ENCODE data around the gene SH3RF1.

SH3RF1 gene

DNA sequence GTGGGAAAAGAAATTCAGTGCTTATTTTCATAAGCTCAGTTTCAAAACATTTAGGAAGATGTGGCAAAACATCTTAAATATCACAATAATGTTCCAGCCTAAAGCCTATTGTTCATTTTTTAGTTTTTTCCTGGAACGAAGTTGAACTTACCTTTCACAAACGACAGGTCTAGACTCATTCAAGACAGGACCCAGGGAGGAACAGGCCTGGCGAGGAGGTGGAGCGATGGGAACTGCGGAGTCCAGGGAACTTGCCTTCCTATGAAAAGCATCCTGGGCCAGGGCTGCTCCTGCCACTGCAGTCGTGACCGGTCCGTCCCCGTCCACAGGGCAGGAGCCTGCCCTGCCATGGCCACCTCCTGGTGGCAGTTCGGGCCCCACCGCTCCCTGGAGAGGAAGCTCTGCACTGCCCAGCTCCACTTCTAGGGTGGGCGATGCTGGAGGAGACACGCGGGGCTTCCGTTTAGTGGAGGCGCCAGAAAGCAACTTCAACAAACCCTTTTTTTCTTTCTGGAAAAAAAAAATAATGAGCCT lies 164.0 kb downstream of the SH3RF1 start:
- DNase-seq (ENCODE audit: insufficient read length, low spot score) (no peak), FAIRE-seq (no peak)
- TF ChIP-seq POLR2AphosphoS5 (IDR thresholded peaks at IDR 0.05; ENCODE audit: low read depth, low read length) (no peak), PAX5 (IDR thresholded peaks at IDR 0.05; ENCODE audit: insufficient read depth, low read length, severe bottlenecking) (no peak), POLR2A (IDR thresholded peaks at IDR 0.05; ENCODE audit: low read depth, low read length) (no peak), POU2F2 (IDR thresholded peaks at IDR 0.05; ENCODE audit: low read depth, low read length) (no peak), TAF1 (IDR thresholded peaks at IDR 0.05; ENCODE audit: low read depth, low read length) (no peak)

DNA sequence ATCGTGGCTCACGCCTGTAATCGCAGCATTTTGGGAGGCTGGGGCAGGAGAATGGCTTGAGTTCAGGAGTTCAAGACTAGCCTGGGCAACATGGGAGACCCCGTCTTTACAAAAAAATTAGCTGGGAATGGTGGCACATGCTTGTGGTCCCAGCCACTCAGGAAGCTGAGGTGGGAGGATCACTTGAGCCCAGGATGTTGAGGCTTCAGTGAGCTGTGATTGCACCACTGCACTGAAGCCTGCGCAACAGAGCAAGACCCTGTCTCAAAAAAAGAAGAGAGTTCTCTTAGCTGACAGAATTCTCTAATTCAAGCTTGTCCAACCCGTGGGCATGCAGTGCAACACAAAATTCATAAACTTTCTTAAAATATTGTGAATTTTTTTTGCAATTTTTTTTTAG lies 165.1 kb downstream of the SH3RF1 start:
- FAIRE-seq: no peak
- no peak for DNase-seq (ENCODE audit: insufficient read length, low spot score)
- TF ChIP-seq PAX5 (IDR thresholded peaks at IDR 0.05; ENCODE audit: insufficient read depth, low read length, severe bottlenecking): no peak
- TF ChIP-seq POLR2AphosphoS5 (IDR thresholded peaks at IDR 0.05; ENCODE audit: low read depth, low read length): no peak
- no peak for TF ChIP-seq POLR2A (IDR thresholded peaks at IDR 0.05; ENCODE audit: low read depth, low read length)
- no peak for TF ChIP-seq SPI1 (IDR thresholded peaks at IDR 0.05; ENCODE audit: low read depth, low read length)
- no peak for TF ChIP-seq POU2F2 (IDR thresholded peaks at IDR 0.05; ENCODE audit: low read depth, low read length)
- TF ChIP-seq TAF1 (IDR thresholded peaks at IDR 0.05; ENCODE audit: low read depth, low read length): no peak

DNA sequence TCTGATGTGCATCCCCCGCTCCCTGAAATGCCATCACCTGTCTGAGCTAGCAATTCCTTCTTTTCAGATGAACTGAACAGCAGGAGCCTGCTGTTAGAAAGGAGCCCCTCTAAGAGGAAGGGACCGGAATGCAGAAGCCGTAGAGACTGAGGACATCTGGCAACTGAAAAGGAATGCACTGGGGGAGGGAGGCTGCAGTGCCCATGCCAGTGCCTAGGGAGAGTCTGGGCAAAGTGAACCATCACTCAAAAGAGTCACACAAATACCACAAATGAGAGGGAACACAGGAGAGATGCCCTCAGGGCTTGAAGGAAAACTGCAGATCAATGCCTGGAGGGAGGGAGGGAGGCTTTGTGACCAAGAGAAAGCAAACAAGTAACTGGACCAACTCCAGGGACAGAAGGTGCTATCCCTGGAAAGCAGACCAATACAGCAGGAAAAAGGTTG lies 166.8 kb downstream of the SH3RF1 start:
- no peak for TF ChIP-seq SPI1 (IDR thresholded peaks at IDR 0.05; ENCODE audit: low read depth, low read length)
- no peak for TF ChIP-seq PAX5 (IDR thresholded peaks at IDR 0.05; ENCODE audit: insufficient read depth, low read length, severe bottlenecking)
- TF ChIP-seq POLR2AphosphoS5 (IDR thresholded peaks at IDR 0.05; ENCODE audit: low read depth, low read length): no peak
- TF ChIP-seq TAF1 (IDR thresholded peaks at IDR 0.05; ENCODE audit: low read depth, low read length): no peak
- TF ChIP-seq POU2F2 (IDR thresholded peaks at IDR 0.05; ENCODE audit: low read depth, low read length): no peak
- TF ChIP-seq POLR2A (IDR thresholded peaks at IDR 0.05; ENCODE audit: low read depth, low read length): no peak
- no peak for DNase-seq (ENCODE audit: insufficient read length, low spot score)
- no peak for FAIRE-seq

DNA sequence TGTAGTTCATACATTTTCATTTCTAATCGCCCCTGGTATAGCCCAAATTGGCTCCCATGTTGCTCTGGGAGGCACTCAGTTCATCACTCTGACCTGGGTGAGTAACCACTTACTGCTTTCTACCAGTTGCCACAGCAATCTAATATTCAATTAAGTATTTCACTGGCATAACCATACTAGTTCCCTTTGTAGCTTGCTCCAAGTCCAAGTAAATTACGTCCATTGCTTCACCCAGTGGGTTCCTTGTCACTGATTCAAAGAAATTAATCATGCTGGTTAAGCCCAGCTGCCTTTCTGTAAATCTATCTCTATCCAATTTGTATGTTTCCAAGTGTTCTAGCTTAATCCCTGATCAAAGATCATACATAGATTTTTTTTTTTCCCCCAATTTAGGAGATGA lies 168.7 kb downstream of the SH3RF1 start:
- DNase-seq (ENCODE audit: insufficient read length, low spot score) (no peak), FAIRE-seq (no peak)

DNA sequence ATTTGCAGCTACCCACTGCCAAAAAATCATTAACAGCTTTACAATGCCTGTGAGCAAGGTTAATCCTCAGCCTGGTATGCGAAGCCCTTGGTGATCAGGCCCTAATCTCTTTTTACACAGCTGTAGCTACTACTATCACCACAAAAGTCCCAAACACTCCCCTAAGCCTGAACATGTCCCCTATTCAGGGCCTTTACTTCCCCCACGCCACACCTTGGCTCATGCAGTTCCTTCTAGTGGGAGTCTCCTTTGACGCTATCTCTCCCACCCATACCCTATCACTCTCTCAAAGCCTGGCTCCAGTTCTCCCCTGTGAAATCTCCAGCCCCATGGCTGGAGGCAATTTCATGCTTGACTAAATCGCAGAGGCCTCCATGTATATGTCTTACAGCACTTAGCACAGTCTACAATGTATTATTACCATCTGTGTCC lies 170.1 kb downstream of the SH3RF1 start:
- FAIRE-seq: no peak
- TF ChIP-seq POU2F2 (IDR thresholded peaks at IDR 0.05; ENCODE audit: low read depth, low read length): no peak
- TF ChIP-seq TAF1 (IDR thresholded peaks at IDR 0.05; ENCODE audit: low read depth, low read length): no peak
- no peak for TF ChIP-seq POLR2AphosphoS5 (IDR thresholded peaks at IDR 0.05; ENCODE audit: low read depth, low read length)
- no peak for TF ChIP-seq PAX5 (IDR thresholded peaks at IDR 0.05; ENCODE audit: insufficient read depth, low read length, severe bottlenecking)
- TF ChIP-seq SPI1 (IDR thresholded peaks at IDR 0.05; ENCODE audit: low read depth, low read length): no peak
- TF ChIP-seq POLR2A (IDR thresholded peaks at IDR 0.05; ENCODE audit: low read depth, low read length): no peak
- no peak for DNase-seq (ENCODE audit: insufficient read length, low spot score)

More for the DNA sequence above, 168.7 kb downstream of the SH3RF1 start:
- no peak for TF ChIP-seq POLR2AphosphoS5 (IDR thresholded peaks at IDR 0.05; ENCODE audit: low read depth, low read length)
- TF ChIP-seq PAX5 (IDR thresholded peaks at IDR 0.05; ENCODE audit: insufficient read depth, low read length, severe bottlenecking): no peak
- no peak for TF ChIP-seq POLR2A (IDR thresholded peaks at IDR 0.05; ENCODE audit: low read depth, low read length)
- no peak for TF ChIP-seq TAF1 (IDR thresholded peaks at IDR 0.05; ENCODE audit: low read depth, low read length)
- no peak for TF ChIP-seq SPI1 (IDR thresholded peaks at IDR 0.05; ENCODE audit: low read depth, low read length)
- TF ChIP-seq POU2F2 (IDR thresholded peaks at IDR 0.05; ENCODE audit: low read depth, low read length): no peak

DNA sequence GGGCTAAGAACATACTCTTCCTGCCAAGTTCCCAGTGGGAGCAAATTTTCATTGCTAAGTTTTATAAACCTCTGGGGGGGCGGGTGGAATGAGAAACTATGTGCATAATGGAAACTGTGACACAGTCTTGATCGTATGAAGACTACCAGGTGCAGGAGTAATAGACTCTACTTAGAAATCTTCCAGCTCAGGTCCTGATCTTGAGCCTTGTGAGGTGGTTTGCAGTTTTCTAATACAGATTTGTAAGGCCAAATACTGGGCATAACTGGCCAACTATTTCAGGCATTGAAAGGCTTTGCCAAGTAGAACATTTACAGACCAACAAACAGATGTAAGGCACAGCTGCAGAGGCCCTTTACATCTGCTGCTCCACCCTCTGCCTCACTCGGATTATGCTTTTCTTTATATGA lies 171.0 kb downstream of the SH3RF1 start:
- FAIRE-seq (peak; percentile 58), DNase-seq (ENCODE audit: insufficient read length, low spot score) (no peak)
- no peak for TF ChIP-seq POU2F2 (IDR thresholded peaks at IDR 0.05; ENCODE audit: low read depth, low read length)
- no peak for TF ChIP-seq TAF1 (IDR thresholded peaks at IDR 0.05; ENCODE audit: low read depth, low read length)
- TF ChIP-seq SPI1 (IDR thresholded peaks at IDR 0.05; ENCODE audit: low read depth, low read length): no peak
- TF ChIP-seq POLR2A (IDR thresholded peaks at IDR 0.05; ENCODE audit: low read depth, low read length): no peak
- TF ChIP-seq PAX5 (IDR thresholded peaks at IDR 0.05; ENCODE audit: insufficient read depth, low read length, severe bottlenecking): no peak
- TF ChIP-seq POLR2AphosphoS5 (IDR thresholded peaks at IDR 0.05; ENCODE audit: low read depth, low read length): no peak

DNA sequence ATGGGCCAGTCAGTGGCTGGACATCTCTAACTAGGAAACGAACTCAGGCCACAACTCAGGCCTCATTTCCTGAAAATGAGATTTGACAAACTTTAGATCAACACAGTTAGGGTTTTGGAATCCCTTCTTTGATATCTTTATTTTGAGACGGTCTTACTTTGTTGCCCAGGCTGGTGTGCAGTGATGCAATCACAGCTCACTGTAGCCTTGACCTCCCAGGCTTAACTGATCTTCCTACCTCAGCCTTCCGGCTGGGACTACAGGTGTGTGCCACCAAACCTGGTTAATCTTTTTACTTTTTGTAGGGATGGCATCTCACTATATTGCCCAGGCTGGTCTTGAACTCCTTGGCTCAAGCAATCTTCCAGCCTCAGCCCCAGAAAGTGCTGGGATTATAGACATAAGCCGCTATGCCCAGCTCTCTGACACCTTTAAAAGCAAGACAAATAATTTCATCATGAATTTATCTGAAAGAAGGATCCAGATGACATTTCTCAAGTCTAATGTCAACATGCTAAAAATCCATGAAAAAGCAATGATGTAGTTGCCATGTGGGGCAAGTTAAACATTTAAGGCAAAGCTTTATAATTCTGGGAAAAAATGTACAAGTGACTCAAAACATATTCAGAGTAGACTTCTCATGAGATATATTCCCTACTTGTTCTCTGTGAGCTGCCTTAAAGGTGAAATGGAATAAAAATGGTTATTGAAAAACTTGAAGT lies 171.6 kb downstream of the SH3RF1 start:
- no peak for DNase-seq (ENCODE audit: insufficient read length, low spot score)
- TF ChIP-seq SPI1 (IDR thresholded peaks at IDR 0.05; ENCODE audit: low read depth, low read length): no peak
- no peak for TF ChIP-seq POLR2A (IDR thresholded peaks at IDR 0.05; ENCODE audit: low read depth, low read length)
- TF ChIP-seq PAX5 (IDR thresholded peaks at IDR 0.05; ENCODE audit: insufficient read depth, low read length, severe bottlenecking): no peak
- TF ChIP-seq POLR2AphosphoS5 (IDR thresholded peaks at IDR 0.05; ENCODE audit: low read depth, low read length): no peak
- TF ChIP-seq POU2F2 (IDR thresholded peaks at IDR 0.05; ENCODE audit: low read depth, low read length): no peak
- TF ChIP-seq TAF1 (IDR thresholded peaks at IDR 0.05; ENCODE audit: low read depth, low read length): no peak
- peak; percentile 9 for FAIRE-seq

DNA sequence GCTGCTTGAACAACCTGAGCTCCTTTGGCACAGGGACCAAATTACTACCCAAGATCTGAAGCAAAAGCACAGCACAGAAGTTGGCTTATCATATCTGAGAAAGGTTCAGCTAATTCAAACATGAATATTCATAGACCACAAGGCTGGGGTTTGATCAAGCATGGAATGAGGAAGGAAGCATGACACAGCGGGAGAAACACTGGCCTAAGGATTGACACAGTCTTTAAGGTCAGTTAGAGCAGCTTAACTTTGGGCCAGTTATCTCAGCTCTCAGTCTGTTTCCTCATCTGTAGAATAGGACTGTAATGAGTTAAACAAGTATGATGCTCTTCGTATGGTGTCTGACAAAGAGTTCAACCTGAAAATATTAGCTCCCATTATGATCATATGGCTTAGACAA lies 172.2 kb downstream of the SH3RF1 start:
- DNase-seq (ENCODE audit: insufficient read length, low spot score) (no peak), FAIRE-seq (peak; percentile 89)
- peak; percentile 29 for TF ChIP-seq SPI1 (IDR thresholded peaks at IDR 0.05; ENCODE audit: low read depth, low read length)
- no peak for TF ChIP-seq POLR2A (IDR thresholded peaks at IDR 0.05; ENCODE audit: low read depth, low read length)
- TF ChIP-seq POU2F2 (IDR thresholded peaks at IDR 0.05; ENCODE audit: low read depth, low read length): peak; percentile 100
- no peak for TF ChIP-seq TAF1 (IDR thresholded peaks at IDR 0.05; ENCODE audit: low read depth, low read length)
- no peak for TF ChIP-seq PAX5 (IDR thresholded peaks at IDR 0.05; ENCODE audit: insufficient read depth, low read length, severe bottlenecking)
- TF ChIP-seq POLR2AphosphoS5 (IDR thresholded peaks at IDR 0.05; ENCODE audit: low read depth, low read length): no peak

DNA sequence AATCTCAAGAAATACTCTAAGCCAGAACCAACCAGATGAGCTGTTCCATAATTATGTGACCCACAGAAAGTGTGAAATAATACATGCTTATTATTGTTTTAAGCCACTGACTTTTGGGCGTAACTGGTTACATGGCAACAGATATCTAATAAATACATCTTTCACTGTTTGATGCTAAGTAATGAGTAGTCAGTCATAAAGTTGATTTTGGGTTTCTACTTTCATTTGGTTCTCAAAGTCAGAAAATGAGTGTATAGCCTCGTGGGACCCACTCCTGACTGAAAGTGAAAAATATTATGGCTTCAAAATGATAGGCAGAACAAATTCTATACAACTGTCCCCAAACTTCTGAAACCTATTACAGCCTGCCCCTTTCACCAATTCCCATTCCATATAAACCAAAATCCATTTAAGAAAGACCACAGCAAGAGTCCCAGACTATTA lies 172.7 kb downstream of the SH3RF1 start:
- no peak for DNase-seq (ENCODE audit: insufficient read length, low spot score)
- TF ChIP-seq POLR2A (IDR thresholded peaks at IDR 0.05; ENCODE audit: low read depth, low read length): no peak
- no peak for TF ChIP-seq POU2F2 (IDR thresholded peaks at IDR 0.05; ENCODE audit: low read depth, low read length)
- TF ChIP-seq POLR2AphosphoS5 (IDR thresholded peaks at IDR 0.05; ENCODE audit: low read depth, low read length): no peak
- no peak for TF ChIP-seq TAF1 (IDR thresholded peaks at IDR 0.05; ENCODE audit: low read depth, low read length)
- no peak for TF ChIP-seq SPI1 (IDR thresholded peaks at IDR 0.05; ENCODE audit: low read depth, low read length)
- TF ChIP-seq PAX5 (IDR thresholded peaks at IDR 0.05; ENCODE audit: insufficient read depth, low read length, severe bottlenecking): no peak
- no peak for FAIRE-seq

Measured in GM12891 (cell line).